GM13976 (cell line): ENCODE measurements around the gene GLP2R.
A peak's percentile ranks its signal among the peaks of the same experiment; 100 is the strongest.

Experiments
- DNase-seq: peaks from one replicate; pipeline ENCODE4 v3.0.0; 2012; ENCODE audit warnings: low spot score
- CTCF ChIP-seq: IDR thresholded peaks from 2 replicates; pipeline ENCODE4 v1.5.1; 2012; ENCODE audit warnings: borderline replicate concordance, mild to moderate bottlenecking; ENCODE audit not compliant: insufficient read depth; ENCODE audit errors: extremely low read depth, missing control alignments, control extremely low read depth
- in situ Hi-C: fragments of 300-500 bp; cut with MboI; formaldehyde crosslinking; loops from one replicate; pipeline ENCODE4 v1.12.0; 2022; ENCODE audit warnings: low sequenced_read_pairs, mixed read lengths, inconsistent platforms; ENCODE audit not compliant: unreplicated experiment

The GLP2R gene

GRCh38 chr17:9905078-9905415, 79.3 kb downstream of the GLP2R start, which contains the start of gene RCVRN:
Gene RCVRN, minus strand, starts transcription at chr17:9905271. Its CDS starts 91 bp downstream, at chr17:9905180.
- in situ Hi-C loops, result loop anchor here (10.0 kb wide), 1 partner anchor 60 kb away; no protein-coding TSS in a partner anchor
- TF ChIP-seq CTCF, result no peak
- no peak for DNase-seq

GRCh38 chr17:9905902-9906301, 80.2 kb downstream of the GLP2R start:
- TF ChIP-seq CTCF, result peak; percentile 52
- peak; percentile 79 for DNase-seq
- in situ Hi-C loops, result loop anchor here (10.0 kb wide), 1 partner anchor 59 kb away; no protein-coding TSS in a partner anchor

- DNase-seq, result no peak
- in situ Hi-C loops, result loop anchor here (10.0 kb wide), 1 partner anchor 58 kb away; no protein-coding TSS in a partner anchor
- TF ChIP-seq CTCF, result no peak
Observed at GRCh38 chr17:9906616-9907015, 80.9 kb downstream of the GLP2R start.

- in situ Hi-C loops, result loop anchor here (10.0 kb wide), 1 partner anchor 58 kb away; no protein-coding TSS in a partner anchor
- no peak for TF ChIP-seq CTCF
- no peak for DNase-seq
Observed at GRCh38 chr17:9907131-9907530, 81.4 kb downstream of the GLP2R start.

GRCh38 chr17:9907883-9908648, 82.3 kb downstream of the GLP2R start:
- in situ Hi-C loops, result loop anchor here (10.0 kb wide), 1 partner anchor 57 kb away; no protein-coding TSS in a partner anchor
- DNase-seq, result no peak
- TF ChIP-seq CTCF, result no peak

- in situ Hi-C loops, result loop anchor here (10.0 kb wide), 1 partner anchor 56 kb away; no protein-coding TSS in a partner anchor
- DNase-seq, result no peak
- no peak for TF ChIP-seq CTCF
Observed at GRCh38 chr17:9908649-9909042, 82.9 kb downstream of the GLP2R start.
